ENCODE measurements around the gene THOC6. TPM values are rescaled to one million over a fixed set of nuclear protein-coding genes. Genes with fewer than 3 reads are reported as not detected.

The THOC6 gene
- total RNA-seq, 2 experiments from 2014 or later: 33.6 to 36.0 TPM

GRCh38 chr16:3035972-3036725, 12.3 kb downstream of the THOC6 start:
- Histone ChIP-seq H3K4me1 (ENCODE audit: insufficient read depth, low read length, poor library complexity, severe bottlenecking) (no peaks in the 10 kb centered on the region), H4K20me1 (ENCODE audit: insufficient read depth, low read length) (no peaks in the 10 kb centered on the region), H3K27ac (ENCODE audit: low read depth, low read length, poor library complexity, severe bottlenecking) (no peak overlapping the region), H3K9me3 (ENCODE audit: low read length) (no peaks in the 10 kb centered on the region), H3K4me2 (ENCODE audit: low read length) (no peak overlapping the region), H3K4me3 (ENCODE audit: low read depth, low read length, poor library complexity, severe bottlenecking) (no peak overlapping the region), H3K79me2 (ENCODE audit: insufficient read depth, low read depth, low read length) (no peaks in the 10 kb centered on the region), H2AFZ (ENCODE audit: low read length) (no peak overlapping the region), H3K36me3 (ENCODE audit: insufficient read depth, low read length) (no peaks in the 10 kb centered on the region), H3K9me2 (ENCODE audit: insufficient read depth, low read length) (no peaks in the 10 kb centered on the region)
- ChIA-PET POLR2A (interaction anchor here (0.6 kb wide), 1 partner anchor 12 kb away, joined by 3 read pairs; the partner anchor contains the start of genes HCFC1R1 and THOC6), CTCF (ENCODE audit: unreplicated experiment) (no interaction called here)
- BruUV-seq (replicated peaks): no TSS peak
- intact Hi-C loops (cut with micrococcal nuclease; ENCODE audit: unreplicated experiment): no loop called here
- TF ChIP-seq CTCF (conservative IDR thresholded peaks at IDR 0.05; ENCODE audit: low read length) (no peak), EZH2phosphoT487 (IDR thresholded peaks at IDR 0.05; ENCODE audit: borderline replicate concordance, low read depth, low read length) (peak; percentile 15; the same call in 1 of the 2 replicates)
- no peak for DNase-seq (ENCODE audit: low spot score)

- BruUV-seq (replicated peaks): no TSS peak
- ChIA-PET POLR2A (no interaction called here), CTCF (ENCODE audit: unreplicated experiment) (no interaction called here)
- no peaks in the 10 kb centered on the region for H3K9me2 ChIP-seq (ENCODE audit: insufficient read depth, low read length)
- TF ChIP-seq EZH2phosphoT487 (IDR thresholded peaks at IDR 0.05; ENCODE audit: borderline replicate concordance, low read depth, low read length): no peak
- TF ChIP-seq CTCF (conservative IDR thresholded peaks at IDR 0.05; ENCODE audit: low read length): no peak
- H3K27ac ChIP-seq (ENCODE audit: low read depth, low read length, poor library complexity, severe bottlenecking): no peak within 1 kb of the TSS
- H3K9me3 ChIP-seq (ENCODE audit: low read length): no peaks in the 10 kb centered on the region
- no peaks in the 10 kb centered on the region for H3K79me2 ChIP-seq (ENCODE audit: insufficient read depth, low read depth, low read length)
- no peak for DNase-seq (ENCODE audit: low spot score)
- H3K4me1 ChIP-seq (ENCODE audit: insufficient read depth, low read length, poor library complexity, severe bottlenecking): no peaks in the 10 kb centered on the region
- no peak within 1 kb of the TSS for H3K4me3 ChIP-seq (ENCODE audit: low read depth, low read length, poor library complexity, severe bottlenecking)
- intact Hi-C loops (cut with micrococcal nuclease; ENCODE audit: unreplicated experiment): no loop called here
- no peaks in the 10 kb centered on the region for H3K36me3 ChIP-seq (ENCODE audit: insufficient read depth, low read length)
- H4K20me1 ChIP-seq (ENCODE audit: insufficient read depth, low read length): no peaks in the 10 kb centered on the region
- no peak within 1 kb of the TSS for H2AFZ ChIP-seq (ENCODE audit: low read length)
- H3K4me2 ChIP-seq (ENCODE audit: low read length): no peak within 1 kb of the TSS
These were observed 13.0 kb downstream of the THOC6 start, which contains the start of gene BICDL2 for GRCh38 chr16:3036726-3037315. TSS of gene BICDL2 (minus strand) at chr16:3036944. CDS start at chr16:3035496, 1,448 bp downstream.

GRCh38 chr16:3038256-3038655, 14.4 kb downstream of the THOC6 start:
- TF ChIP-seq EZH2phosphoT487 (IDR thresholded peaks at IDR 0.05; ENCODE audit: borderline replicate concordance, low read depth, low read length) (no peak), CTCF (conservative IDR thresholded peaks at IDR 0.05; ENCODE audit: low read length) (no peak)
- ChIA-PET POLR2A (no interaction called here), CTCF (ENCODE audit: unreplicated experiment) (interaction anchor here (1.3 kb wide), 1 partner anchor 10 kb away, joined by 9 read pairs; no protein-coding TSS in a partner anchor)
- DNase-seq (ENCODE audit: low spot score): no peak
- Histone ChIP-seq H3K4me3 (ENCODE audit: low read depth, low read length, poor library complexity, severe bottlenecking) (no peak overlapping the region), H3K9me2 (ENCODE audit: insufficient read depth, low read length) (no peaks in the 10 kb centered on the region), H3K9me3 (ENCODE audit: low read length) (no peaks in the 10 kb centered on the region), H3K27ac (ENCODE audit: low read depth, low read length, poor library complexity, severe bottlenecking) (no peak overlapping the region), H3K36me3 (ENCODE audit: insufficient read depth, low read length) (no peaks in the 10 kb centered on the region), H3K4me2 (ENCODE audit: low read length) (no peak overlapping the region), H3K79me2 (ENCODE audit: insufficient read depth, low read depth, low read length) (no peaks in the 10 kb centered on the region), H3K4me1 (ENCODE audit: insufficient read depth, low read length, poor library complexity, severe bottlenecking) (no peaks in the 10 kb centered on the region), H2AFZ (ENCODE audit: low read length) (no peak overlapping the region), H4K20me1 (ENCODE audit: insufficient read depth, low read length) (no peaks in the 10 kb centered on the region)
- BruUV-seq (replicated peaks): no TSS peak
- intact Hi-C loops (cut with micrococcal nuclease; ENCODE audit: unreplicated experiment): no loop called here

Measured in OCI-LY7 (cell line).